ENCODE measurements around the gene BTF3.
"Not testable (repeated sequence)": the region's sequence is repeated elsewhere in the genome, so short reads cannot be mapped to it uniquely, and the experiment has no call there.

Gene BTF3

GRCh38 chr5:73486119-73486899 lies 11.9 kb upstream of the BTF3 start:
- DNase-seq: no peak

DNA sequence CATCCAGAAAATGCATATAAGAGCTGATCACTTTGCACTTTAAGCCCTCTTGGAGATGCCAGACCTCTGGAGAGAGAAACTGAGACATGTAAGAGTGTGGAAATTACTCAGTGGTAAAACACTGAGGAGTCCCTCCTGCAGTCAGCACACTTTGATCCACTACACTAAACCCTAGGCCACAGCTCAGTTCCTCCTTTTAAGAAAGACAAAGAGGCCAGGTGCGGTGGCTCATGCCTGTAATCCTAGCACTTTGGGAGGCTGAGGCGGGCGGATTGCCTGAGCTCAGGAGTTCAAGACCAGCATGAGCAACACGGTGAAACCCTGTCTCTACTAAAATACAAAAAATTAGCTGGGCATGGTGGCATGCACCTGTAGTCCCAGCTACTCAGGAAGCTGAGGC lies 11.0 kb upstream of the BTF3 start:
- not testable (repeated sequence) for DNase-seq

DNA sequence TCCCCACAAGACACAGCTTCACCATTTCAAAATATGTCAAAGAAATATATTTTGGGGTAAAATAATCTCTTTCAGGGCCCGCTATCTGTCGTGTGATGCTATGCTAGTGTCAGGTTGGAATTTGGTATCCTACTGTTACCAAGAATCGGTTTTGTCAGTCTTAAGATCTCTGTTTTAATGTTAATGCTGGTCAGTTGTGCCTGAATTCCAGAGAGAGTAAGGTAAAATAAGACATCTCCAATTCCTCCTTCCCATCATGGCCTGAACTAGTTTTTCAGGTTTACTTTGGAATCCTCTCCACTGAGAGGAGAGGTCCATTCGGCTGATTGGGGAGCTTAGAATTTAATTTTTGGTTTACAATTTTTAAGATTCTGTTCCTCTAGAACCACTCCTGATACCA lies 10.4 kb upstream of the BTF3 start:
- DNase-seq: no peak

DNA sequence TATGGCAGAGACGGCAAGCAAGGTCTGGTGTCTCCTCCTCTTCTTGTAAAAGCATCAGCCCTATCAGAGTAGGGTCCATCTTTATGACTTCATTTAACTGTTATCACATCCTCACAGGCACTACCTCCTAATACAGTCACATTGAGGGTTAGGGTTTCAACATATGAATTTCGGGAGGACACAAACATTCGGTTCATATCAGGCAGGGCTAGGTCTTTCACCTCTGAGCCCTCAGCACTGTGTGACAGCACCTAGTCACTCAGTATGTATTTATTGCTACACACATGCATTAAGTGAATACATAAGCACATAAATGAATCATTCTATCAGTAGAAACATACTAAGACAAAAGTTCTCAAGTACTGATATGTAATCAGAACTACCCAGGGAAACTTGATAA lies 9.4 kb upstream of the BTF3 start:
- no peak for DNase-seq

- DNase-seq: no peak
Observed at GRCh38 chr5:73490088-73490487, 8.2 kb upstream of the BTF3 start.

GRCh38 chr5:73491155-73491554 lies 7.1 kb upstream of the BTF3 start:
- DNase-seq: no peak

DNA sequence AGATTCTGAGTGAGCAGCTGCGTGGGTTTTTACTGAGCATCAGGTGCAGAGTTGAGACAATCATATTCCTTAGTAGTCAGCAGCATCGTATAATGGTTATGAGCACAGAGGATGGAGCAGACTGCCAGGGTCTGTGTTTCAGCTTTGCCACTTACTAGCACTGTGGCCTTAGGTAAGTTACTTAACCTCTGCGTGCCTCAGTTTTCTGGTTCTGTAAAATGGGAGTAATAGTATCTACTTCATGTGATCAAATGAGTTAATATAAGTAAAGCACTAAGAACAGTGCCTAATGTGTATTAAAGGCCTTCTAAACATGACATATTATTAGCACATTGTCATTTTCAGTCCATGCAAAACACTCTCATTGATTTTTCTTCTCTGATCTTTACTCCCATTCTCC lies 4.8 kb upstream of the BTF3 start:
- DNase-seq: no peak

DNA sequence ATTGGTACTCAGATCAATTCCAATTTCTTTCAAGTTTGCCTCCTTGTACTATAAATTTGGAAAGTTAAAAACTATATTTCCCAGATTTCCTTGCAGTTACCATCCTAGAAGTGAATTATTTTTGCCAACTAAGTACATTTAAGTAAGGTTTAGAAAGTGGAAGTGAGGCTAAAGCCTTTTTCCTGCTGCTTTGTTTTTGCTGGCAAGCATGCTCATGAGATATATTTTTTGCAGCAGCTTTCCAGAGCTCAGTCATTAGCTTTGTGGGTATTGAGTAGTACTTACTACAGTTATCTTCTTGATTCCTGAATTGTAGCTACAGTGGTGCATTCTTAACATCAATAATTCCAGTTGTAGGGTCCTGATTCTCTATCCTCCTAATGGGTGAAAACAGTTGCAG lies 3.5 kb upstream of the BTF3 start:
- DNase-seq: no peak

DNA sequence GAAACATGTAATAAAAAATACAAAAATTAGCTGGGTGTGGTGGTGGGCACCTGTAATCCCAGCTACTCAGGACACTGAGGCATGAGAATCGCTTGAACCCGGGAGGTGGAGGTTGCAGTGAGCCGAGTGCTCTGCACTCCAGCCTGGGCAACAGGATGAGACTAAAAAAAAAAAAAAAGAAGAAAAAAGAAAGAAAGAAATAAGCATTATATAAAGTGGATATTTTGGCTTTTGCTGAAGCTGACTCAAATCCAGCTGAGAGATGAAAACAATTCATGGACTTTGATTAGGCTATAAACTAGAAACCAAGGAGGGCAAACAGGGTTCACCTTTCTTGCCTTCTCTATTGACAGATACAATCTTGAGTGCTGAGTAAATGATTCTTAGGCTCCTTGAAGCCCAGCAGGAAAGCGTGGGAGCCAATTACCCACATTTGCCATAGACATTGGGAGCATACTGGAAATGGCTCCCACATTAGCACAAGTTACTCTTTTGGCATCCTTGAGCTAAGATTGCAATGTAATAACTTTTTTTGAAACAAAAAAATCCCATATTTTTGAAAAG lies 2.4 kb upstream of the BTF3 start:
- DNase-seq: no peak

- DNase-seq: no peak
Observed at GRCh38 chr5:73496984-73497457, 1.2 kb upstream of the BTF3 start.

DNA sequence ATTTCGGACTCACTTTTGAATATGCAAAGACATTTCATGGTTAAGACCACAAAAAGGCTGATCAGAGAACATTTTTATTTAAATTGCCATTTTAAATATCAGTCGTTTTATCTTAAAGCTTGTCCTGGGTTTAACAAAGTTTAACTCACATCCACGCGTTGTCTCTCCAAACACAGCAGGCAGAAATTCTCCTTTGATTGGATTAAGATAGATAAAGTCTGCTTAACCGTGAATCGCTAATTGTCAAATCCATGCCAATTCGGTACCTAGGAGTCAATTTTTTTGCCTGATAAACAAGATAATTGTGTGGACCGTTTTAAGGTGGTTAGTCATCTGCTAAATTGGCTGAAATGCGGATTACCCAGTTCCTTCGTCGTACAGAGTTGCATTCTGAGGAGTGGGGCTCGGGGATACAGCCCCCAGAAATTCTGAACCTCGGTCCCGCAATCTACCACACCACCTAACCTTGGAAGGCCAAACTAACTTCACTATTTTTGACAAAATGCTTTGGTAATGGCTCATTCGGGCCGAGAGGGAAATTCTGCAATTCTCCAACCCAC lies 665 bp upstream of the BTF3 start:
- no peak for DNase-seq

DNA sequence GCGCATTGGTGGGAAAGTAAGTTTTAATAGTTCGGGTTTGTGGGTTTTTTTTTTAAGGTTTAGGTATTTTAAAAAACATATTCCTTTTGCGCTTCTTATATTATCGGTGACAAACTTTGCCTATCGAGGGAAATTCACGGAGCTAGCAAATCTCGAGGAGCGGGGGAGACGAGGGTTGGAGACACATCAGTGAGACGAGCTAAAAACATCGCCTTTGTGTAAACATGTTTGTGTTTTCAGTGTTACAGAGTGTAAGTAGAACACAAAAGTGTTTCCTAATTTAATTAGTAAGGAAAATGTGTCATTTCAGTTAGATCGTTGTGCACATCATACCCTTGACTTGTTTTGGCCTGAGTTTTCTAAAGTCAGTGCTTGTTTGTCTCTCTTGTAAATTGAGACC lies 945 bp downstream of the BTF3 start:
- no peak for DNase-seq

- DNase-seq: no peak
Observed at GRCh38 chr5:73499756-73500155, 1.5 kb downstream of the BTF3 start.

DNA sequence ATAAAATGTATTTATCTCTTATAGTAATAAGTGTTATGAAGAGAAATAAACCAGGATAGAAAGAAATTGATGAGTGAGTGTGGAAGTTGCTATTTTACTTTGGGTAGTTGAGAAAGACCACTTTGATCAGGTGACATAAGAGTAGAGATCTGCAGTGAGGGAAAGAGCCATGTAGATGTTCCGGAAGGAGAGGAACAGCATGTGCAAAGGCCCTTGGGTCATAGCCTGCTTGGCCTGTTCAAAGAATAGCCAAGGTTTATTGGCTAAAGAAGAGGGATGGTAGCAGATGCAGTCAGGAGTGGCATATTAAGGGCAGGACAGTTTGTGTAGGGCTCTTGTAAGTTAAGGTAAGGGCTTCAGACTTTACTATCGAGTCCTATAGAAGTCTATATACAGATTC lies 3.2 kb downstream of the BTF3 start:
- DNase-seq: no peak

GRCh38 chr5:73506459-73506955 lies 8.3 kb downstream of the BTF3 start:
- DNase-seq: no peak

DNA sequence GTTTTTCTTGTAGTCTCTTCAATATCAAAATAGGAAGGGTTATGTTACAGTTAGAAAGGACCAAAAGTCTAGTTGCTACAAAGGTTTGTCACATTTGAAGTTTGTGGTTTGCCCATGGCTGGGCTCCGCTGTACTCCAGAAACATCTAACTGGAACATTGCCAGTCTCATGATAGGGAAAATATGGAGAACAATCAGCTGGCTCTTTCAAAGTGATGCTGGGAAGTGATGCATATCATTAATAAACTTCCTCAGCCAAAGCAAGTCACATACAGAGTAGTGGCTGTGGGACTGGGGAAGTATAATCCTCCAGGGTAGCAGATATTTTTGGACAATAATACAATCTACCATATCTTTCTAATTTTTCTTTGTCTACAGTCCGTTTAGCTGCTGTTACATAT lies 8.8 kb downstream of the BTF3 start:
- no peak for DNase-seq

- not testable (repeated sequence) for DNase-seq
Observed at GRCh38 chr5:73508521-73508920, 10.3 kb downstream of the BTF3 start.

GRCh38 chr5:73513996-73514395 lies 15.8 kb downstream of the BTF3 start:
- no peak for DNase-seq

GRCh38 chr5:73514418-73514817 lies 16.2 kb downstream of the BTF3 start:
- DNase-seq: no peak

DNA sequence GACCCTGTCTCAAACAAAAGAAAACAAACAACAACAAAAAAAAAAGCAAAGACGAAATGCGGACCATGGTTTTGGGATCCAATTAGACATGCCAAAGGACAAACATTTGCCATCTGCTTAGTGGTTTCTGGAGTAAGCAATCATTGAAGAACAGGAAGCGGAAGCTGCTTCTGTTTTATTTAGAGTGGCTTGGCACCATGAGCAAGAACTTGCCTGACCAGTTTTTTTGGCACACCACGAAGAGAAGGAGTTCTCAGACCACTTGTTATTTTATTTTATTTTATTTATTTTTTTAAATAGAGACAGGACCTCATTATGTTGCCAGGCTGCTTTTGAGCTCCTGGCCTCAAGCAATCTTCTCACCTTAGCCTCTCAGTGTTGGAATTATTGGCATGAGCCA lies 17.0 kb downstream of the BTF3 start:
- DNase-seq: no peak

- peak; percentile 66 for DNase-seq
Observed at GRCh38 chr5:73519531-73520283, 21.5 kb downstream of the BTF3 start.

- no peak for DNase-seq
Observed at GRCh38 chr5:73522989-73523388, 24.7 kb downstream of the BTF3 start.

- DNase-seq: no peak
Observed at GRCh38 chr5:73523861-73524260, 25.6 kb downstream of the BTF3 start.
